Dermis blood vessel endothelial cell (primary cell): ENCODE data around the gene PSMB1. TPM values are rescaled to one million over a fixed set of nuclear protein-coding genes. Genes with fewer than 3 reads are reported as not detected.
"Not testable (repeated sequence)": the region's sequence is repeated elsewhere in the genome, so short reads cannot be mapped to it uniquely, and the experiment has no call there.

Source experiments
- DNase-seq: peaks from one replicate; pipeline ENCODE4 v3.0.0; 2010
- total RNA-seq: library from RNA; depleted of rRNA; stranded (reverse); fragments of >200 nt; gene quantifications from 2 replicates; pipeline ENCODE4 v1.2.3, GENCODE V29; 2014

Gene PSMB1
- total RNA-seq, 1 donor from 2014 or later, result 308 TPM

DNA sequence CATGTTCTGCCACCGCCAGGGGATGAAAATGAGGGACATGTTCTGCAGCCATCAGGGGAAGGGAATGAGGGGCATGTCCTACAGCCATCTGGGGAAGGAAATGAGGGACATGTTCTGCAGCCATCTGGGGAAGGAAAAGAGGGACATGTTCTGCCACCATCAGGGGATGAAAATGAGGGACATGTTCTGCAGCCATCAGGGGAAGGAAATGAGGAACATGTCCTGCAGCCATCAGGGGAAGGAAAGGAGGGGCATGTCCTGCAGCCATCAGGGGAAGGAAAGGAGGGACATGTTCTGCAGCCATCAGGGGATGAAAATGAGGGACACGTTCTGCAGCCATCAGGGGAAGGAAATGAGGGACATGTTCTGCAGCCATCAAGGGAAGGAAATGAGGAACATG is 50.8 kb downstream of the PSMB1 start:
- DNase-seq, result not testable (repeated sequence)

DNA sequence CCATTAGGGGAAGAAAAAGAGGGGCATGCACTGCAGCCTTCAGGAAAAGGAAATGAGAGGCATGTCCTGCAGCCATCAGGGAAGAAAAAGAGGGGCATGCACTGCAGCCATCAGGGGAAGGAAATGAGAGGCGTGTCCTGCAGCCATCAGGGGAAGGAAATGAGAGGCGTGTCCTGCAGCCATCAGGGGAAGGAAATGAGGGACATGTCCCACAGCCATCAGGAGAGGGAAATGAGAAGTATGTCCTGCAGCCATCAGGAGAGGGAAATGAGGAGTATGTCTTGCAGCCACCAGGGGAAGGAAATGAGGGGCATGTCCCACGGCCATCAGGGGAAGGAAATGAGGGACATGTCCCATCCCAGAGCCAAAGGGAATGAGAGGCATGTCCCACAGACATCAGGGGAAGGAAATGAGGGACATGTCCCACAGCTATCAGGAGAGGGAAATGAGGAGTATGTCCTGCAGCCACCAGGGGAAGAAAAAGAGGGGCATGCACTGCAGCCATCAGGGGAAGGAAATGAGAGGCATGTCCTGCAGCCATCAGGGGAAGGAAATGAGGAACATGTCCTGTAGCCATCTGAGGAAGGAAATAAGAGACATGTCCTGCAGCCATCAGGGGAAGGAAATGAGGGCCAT is 52.0 kb downstream of the PSMB1 start:
- DNase-seq, result no peak

DNA sequence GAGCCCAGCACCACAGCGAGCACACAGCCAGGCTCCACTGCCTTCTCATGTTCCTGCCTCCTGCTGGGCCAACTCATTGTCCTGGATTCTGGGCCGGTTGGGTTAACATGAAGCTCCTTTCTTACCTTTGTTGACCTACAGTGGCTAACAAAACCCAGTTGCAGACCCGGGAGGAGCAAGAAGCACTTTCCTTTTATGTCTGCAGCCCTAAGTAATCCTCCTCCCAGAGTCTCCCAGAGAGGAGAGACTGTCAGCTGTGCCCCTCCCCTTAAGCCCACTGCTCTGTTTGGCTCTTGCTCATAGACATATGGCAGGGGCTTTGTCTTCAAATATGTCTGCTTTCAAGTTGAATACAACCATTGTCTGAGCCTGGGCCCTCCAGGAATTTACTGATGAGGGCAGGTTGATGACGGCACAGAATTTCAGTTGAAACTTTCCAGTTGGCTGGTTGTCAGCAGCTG is 55.2 kb downstream of the PSMB1 start:
- no peak for DNase-seq

DNA sequence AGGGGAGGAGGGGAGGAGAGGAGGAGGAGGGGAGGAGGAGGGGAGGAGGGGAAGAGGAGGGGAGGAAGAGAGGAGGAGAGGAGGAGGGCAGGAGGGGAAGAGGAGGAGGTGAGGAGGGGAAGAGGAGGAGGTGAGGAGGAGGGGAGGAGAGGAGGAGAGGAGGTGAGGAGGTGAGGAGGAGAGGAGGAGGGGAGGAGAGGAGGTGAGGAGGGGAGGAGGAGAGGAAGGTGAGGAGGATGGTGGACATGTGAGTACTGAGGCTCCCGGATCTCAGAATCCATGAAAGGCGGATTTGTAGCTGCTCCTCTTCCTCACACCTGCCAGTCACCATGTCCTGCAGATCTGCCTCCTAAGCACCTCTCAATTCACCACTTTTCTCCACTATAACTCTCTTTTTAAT is 59.8 kb downstream of the PSMB1 start:
- no peak for DNase-seq

DNA sequence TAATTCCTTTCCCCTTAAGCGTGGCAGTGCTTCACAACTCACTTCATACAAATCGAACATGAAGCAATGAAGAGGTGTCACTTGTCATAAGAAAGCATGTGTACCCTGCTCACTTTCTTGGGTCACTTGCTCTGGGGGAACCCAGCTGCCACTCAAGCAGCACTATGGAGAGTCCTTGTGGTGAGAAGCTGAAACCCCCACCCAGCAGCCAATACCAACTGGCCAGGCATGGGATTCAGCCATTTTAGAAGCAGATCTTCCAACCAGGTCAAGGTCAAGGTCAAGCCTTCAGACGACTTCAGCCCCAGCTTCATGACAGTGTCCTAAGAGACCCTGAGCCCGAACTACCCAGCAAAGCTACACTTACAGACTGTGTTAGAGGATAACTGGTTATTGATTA is 62.8 kb downstream of the PSMB1 start:
- DNase-seq, result no peak

DNA sequence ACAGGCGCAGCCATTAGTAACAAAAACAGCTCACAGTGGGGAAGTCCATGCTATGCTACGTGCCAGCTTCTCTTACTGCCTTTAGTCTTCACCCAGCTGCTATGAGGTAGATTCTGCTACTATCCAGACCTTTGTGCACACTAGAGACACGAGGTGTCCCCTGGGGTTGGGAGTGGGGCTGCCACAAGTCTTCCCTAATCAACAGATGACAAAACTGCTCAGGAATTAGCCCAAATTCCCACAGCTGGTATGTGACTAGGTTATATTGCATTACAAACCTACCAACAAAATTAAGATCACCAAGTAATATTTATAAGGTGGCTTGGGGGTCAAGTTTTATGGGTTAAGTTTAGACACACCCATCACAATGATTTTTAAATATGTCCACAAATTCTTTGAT is 63.3 kb downstream of the PSMB1 start:
- DNase-seq, result no peak

DNA sequence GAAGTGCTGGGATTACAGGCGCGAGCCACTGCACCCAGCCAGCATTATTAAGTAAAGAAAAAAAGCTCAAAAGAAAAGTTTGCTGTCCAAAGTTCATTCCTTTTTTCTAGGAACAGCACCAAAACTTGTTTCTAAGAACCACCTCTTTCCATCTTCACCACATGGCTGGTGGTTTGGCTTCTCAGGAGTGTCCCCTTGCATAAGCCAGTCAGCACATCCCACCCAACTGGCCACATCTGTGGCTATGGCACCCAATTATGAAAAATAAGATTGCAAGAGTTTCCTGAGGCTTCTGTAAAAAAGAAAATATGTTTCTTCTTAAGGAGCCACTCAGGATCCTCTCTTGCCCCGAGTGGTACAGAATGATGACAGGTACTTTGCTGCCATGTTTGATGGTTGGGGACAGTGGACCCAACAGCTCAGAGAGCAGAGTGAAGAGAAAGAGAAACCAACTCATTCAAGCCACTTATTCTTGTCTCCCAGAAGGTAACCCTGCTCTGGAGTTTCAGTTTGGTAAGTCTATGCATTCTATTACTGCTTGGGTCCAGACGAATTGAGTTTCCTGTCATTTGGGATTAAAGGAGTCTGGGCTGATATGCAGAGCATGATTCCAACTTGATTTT is 65.3 kb downstream of the PSMB1 start:
- DNase-seq, result no peak

DNA sequence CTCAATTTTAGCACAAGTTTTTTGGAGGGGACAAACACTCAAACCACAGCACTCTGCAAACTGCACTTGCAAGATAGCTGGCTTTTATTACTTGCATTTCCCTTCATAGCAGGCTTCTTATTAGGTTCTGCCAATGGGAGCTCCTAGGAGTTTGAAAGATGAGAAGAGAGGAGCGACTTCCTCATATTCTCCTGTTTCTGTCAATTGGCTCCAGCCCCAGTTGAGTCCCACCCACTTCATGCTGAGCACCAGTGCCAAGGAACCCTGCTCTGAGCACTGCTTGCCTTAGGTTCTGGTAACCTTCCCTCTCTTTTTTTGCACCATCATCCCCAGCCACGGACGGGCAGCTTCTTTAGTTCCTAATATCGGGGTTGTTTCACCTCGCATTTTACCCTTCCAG is 67.9 kb downstream of the PSMB1 start:
- DNase-seq, result no peak

Other genes starting within 250 kb of the PSMB1 start
- 12.8 and 18.1 TPM in 2 replicates for gene FAM120B, start 246.5 kb downstream of the PSMB1 start, total RNA-seq
- gene TBP, start 1.1 kb upstream of the PSMB1 start, total RNA-seq, result 7.8 and 9.9 TPM in 2 replicates
- gene PDCD2, start 31.3 kb upstream of the PSMB1 start, total RNA-seq, result 75.2 and 75.6 TPM in 2 replicates